DMS 273 (cell line): ENCODE data around the gene SPIN2B.

Experiments used
- DNase-seq: peaks from one replicate; lab custom pipeline; 2025; ENCODE audit not compliant: unreplicated experiment; lab: John Stamatoyannopoulos, UW

SPIN2B gene

GRCh38 chrX:57074458-57074857 is 46.9 kb downstream of the SPIN2B start:
- no peak for DNase-seq

GRCh38 chrX:57070185-57070984 is 51.0 kb downstream of the SPIN2B start:
- DNase-seq: no peak
